ENCODE measurements around the gene C1QTNF12.

The C1QTNF12 gene

GRCh38 chr1:1239614-1240347, 6.7 kb downstream of the C1QTNF12 start:
- no peak for DNase-seq

GRCh38 chr1:1239227-1239613, 7.3 kb downstream of the C1QTNF12 start:
- no peak for DNase-seq

- DNase-seq = no peak
Observed at GRCh38 chr1:1238702-1239178, 7.8 kb downstream of the C1QTNF12 start.

GRCh38 chr1:1237874-1238701, 8.4 kb downstream of the C1QTNF12 start:
- DNase-seq = no peak

DNA sequence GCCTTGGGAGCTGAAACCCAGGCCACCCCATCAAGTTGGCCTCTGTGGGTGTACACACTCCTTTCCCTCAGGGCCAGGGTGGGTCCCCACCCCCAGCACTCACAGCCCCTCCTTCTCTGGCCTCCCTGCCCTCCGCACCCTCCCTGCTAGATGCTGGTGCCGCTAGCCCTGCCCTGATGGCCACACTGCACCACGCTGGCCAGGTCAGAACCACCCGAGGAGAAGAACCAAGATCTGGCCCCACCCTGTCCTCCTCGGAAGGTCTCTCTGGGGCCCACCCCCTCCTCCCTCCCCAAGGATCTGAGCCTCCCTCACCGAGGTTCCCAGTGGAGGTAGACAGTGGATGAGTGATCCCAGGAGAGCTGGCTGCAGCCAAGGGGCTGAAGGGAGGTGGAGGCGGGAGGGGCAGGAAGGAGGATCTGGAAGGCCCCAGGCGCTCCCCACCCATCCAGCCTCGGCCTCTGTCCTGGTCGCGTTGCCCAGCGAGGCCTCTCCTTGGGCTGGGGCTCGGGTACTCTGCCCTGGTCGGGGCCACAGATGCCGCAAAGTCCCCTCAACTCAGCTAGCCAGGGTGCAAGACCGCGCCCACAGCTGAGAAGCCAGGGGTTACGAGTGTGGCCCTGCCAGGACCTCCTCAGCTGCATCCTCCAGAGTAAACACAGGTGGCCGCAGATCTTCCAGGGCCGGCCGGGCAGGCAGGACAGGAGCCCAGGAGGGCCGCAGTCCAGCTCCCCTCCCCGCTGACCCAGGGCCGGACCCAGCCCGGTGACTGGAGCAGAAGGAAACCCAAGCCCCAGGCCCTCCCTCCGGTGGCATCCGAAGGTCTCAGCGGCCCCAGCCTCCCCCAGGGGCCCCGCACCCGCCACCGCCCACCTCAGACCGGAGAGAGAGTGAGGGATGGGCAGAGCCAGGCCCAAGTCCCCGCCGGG, 9.3 kb downstream of the C1QTNF12 start:
- no peak for DNase-seq

DNA sequence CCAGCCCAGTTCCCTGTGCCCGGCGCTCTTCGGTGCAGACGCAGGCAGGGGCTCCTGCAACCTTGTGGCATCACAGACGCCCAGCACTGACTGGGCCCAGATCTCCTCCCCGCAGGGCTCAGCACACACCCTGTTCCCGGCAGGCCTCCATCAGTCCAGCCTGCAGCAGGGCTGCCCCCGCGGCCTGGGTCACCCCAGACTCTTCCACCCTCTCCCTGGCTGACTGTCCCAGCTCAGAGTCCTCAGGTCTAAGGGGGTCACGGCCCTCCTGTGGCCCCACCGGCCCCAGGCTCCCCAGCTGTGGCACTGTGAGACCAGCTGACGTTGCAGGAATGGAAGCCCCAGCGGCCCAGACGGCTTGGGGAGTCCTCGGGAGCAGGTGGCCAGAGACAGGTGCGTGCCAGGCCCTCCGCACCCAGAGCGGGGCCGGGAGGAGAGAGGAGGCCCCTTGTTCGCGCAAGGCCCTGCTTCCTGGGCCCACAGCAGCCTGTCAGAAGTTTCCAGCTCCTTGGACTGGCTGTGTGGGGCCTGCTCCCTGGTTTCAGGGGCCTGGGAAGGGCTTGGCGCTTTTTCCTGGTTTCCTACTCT, 10.3 kb downstream of the C1QTNF12 start:
- no peak for DNase-seq

DNA sequence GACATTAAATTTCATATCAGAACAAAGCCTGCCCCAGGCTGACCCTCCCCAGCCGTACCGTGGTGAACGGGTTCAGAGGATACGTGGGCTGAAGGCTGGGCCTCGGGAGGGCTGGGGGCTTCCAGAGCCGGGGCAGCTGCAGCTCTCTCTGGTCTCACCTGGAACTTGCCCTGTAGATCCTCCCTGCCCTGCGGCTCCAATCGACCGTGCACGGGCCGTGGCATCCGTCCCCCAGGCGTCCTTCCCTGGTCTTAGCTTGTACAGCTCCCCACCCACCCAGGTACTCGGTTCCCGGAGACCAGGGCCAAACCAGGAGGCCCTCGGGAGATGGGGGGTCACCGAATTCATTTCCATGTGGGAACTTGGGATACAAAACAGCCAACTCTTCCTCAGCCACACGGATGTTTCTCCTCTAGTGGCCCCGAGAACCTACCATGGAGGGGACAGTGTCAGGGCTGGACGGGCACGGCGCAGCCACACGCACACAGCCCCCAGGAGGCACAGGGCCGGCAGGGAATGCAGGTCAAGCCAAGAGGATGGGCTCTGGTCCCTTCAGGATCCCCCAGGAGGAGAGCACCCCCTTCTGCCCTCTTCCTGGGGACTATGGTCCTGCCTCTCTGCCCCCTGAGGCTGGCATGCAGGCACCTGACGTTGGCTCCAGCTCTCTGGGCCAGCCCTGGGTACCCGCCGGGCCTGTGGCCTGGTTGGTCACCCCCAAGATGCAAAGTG, 11.3 kb downstream of the C1QTNF12 start:
- DNase-seq = no peak

DNA sequence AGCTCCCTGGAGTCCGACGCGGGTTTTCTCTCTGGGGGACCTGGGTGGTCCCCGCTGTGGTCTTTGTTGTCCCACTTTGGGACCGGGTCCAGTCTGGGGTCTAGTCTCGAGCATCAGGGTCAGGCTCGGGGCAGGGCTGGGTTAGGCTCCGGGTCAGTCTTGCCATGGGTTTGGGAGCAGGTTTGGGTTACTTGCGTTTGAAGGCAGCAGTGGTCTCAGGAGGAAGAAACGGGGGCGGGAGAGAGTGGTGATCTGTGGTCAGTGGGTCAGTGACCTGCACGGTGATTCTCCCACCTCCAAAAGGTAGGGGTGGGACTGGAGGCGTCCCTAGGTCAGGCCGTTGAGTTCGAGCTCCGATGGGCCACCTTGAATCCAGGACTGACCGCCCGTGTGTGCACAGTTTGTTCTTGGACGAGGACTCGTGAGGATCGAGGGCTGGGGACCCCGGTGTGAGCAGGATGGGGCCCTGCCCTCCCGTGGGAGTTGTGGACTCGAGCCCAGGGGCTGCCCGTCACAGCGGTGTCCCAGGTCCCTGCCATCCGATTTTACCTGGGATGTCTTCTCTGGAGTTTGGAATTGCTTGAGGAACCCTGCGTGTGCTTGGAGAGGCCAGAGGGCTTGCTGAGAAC, 12.2 kb downstream of the C1QTNF12 start:
- DNase-seq = no peak

DNA sequence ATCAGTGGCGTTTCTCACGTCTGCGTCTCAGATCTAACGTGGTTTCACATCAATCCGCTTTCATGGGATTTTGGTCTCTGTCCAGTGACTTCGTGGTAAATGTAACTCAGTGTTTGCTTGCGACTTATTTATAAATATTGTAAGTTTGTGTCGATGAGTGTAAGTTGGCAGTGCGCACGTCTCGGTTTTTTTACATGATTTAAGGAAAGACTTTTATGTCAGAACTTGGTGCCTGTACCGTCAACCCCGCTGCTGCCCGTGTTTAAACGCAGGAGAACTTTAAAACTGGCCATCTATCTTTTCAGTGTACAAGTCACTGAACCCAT, 13.0 kb downstream of the C1QTNF12 start:
- no peak for DNase-seq

- no peak for DNase-seq
Observed at GRCh38 chr1:1232796-1233566, 13.5 kb downstream of the C1QTNF12 start.

DNA sequence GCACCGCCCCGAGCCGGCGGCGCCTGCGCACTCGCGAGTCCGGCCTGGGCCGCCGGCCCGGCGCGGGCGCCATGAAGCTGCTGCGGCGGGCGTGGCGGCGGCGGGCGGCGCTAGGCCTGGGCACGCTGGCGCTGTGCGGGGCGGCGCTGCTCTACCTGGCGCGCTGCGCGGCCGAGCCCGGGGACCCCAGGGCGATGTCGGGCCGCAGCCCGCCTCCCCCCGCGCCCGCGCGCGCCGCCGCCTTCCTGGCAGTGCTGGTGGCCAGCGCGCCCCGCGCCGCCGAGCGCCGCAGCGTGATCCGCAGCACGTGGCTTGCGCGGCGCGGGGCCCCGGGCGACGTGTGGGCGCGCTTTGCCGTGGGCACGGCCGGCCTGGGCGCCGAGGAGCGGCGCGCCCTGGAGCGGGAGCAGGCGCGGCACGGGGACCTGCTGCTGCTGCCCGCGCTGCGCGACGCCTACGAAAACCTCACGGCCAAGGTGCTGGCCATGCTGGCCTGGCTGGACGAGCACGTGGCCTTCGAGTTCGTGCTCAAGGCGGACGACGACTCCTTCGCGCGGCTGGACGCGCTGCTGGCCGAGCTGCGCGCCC, 14.2 kb downstream of the C1QTNF12 start, which contains the start of gene B3GALT6:
Gene B3GALT6 (plus strand): TSS at position 30 of the 588 bp plus-strand sequence. CDS start 42 bp downstream, at position 72.
- no peak for DNase-seq

- peak; percentile 97 for DNase-seq
Observed at GRCh38 chr1:1231400-1232207, 14.9 kb downstream of the C1QTNF12 start, which contains the start of gene SDF4. Gene SDF4, minus strand, starts transcription at chr1:1232001. Its CDS starts 3,229 bp downstream, at chr1:1228772.

GRCh38 chr1:1230656-1231399, 15.7 kb downstream of the C1QTNF12 start:
- no peak for DNase-seq

- DNase-seq = no peak
Observed at GRCh38 chr1:1229770-1230169, 16.8 kb downstream of the C1QTNF12 start.

DNA sequence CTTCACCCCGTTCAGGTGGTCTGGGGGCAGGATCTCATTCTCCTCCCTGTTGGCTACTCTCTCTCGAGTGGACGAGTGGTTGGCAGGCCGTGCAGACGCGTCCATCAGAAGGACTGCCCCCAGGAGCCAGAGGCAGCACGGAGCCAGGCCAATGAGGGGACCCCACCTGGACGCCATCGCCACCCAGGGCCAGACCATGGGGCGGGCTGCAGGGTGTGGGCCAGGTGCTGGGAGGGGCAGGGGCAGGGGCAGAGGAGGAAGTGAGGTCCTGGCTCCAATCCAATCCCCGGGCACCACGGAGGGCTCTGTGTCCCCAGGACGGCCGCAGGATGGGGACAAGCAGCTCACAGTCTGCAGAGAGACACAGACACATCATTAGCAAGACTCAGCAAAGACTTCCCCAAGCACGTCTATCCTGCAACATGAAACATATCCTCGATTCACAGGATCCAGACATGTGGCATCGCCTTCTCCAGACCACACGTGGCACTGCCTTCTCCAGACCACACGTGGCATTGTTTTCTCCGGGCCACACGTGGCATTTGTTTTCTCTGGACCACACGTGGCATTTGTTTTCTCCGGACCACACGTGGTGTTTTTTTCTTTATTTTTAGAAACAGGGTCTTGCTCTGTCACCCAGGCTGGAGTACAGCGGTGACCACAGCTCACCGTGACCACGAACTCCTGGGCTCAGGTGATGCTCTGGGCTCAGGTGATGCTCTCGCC, 17.8 kb downstream of the C1QTNF12 start:
- no peak for DNase-seq

DNA sequence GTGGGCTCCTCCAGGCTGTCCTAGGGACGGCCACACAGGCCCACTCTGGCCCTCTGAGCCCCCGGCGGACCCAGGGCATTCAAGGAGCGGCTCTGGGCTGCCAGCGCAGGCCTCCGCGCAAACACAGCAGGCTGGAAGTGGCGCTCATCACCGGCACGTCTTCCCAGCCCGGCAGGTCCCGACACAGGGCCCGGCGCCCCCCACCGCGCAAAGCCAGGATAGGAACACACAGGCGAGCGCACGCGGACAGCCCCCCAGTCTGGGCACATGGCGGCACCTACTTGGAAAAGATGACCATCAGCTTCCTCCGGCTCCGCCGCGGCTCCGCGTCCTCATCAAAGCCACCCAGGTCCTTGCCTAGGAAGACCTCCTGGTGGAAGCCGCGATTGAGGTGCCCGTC, 18.3 kb downstream of the C1QTNF12 start:
- no peak for DNase-seq

DNA sequence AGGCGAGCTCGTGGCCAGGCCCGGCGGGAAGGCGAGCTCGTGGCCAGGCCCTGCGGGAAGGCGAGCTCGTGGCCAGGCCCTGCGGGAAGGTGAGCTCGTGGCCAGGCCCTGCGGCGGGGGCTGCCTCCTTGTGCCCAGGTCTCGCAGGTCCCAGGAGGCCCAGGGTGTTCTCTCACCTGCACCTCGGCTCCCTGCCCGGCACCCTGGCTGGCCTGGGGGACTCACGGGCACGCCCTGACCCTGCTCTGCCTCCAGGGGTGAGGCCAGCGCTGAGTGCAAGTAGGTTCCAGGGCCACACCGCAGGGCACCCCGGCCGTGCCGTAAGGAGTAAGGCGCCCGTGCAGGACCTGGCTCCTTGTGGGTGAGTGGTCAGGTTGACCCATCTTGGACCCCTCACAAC, 19.1 kb downstream of the C1QTNF12 start:
- no peak for DNase-seq

All from activated CD4-positive, alpha-beta T cell treated with anti-CD3 and anti-CD28 coated beads, Interleukin-2, amount 50 U/mL, for 16 hours (primary cell).